ENCODE measurements around the gene GSTA3.
"Not testable (repeated sequence)": the region's sequence is repeated elsewhere in the genome, so short reads cannot be mapped to it uniquely, and the experiment has no call there.

Gene GSTA3

GRCh38 chr6:52909131-52909530 lies 367 bp downstream of the GSTA3 start:
- no peak for DNase-seq

GRCh38 chr6:52908526-52908925 lies 972 bp downstream of the GSTA3 start:
- DNase-seq: no peak

GRCh38 chr6:52904562-52905279 lies 4.8 kb downstream of the GSTA3 start:
- DNase-seq: peak; percentile 9 to 52

GRCh38 chr6:52900536-52900935 lies 9.0 kb downstream of the GSTA3 start:
- DNase-seq: no peak

- peak; percentile 68 to 79 for DNase-seq
These were observed 13.7 kb downstream of the GSTA3 start for GRCh38 chr6:52895790-52896189.

GRCh38 chr6:52894285-52894684 lies 15.2 kb downstream of the GSTA3 start:
- DNase-seq: no peak

- DNase-seq: no peak
These were observed 15.7 kb downstream of the GSTA3 start for GRCh38 chr6:52893803-52894202.

GRCh38 chr6:52893221-52893620 lies 16.3 kb downstream of the GSTA3 start:
- DNase-seq: no peak

GRCh38 chr6:52890018-52890417 lies 19.5 kb downstream of the GSTA3 start:
- DNase-seq: no peak

GRCh38 chr6:52887910-52888524 lies 21.5 kb downstream of the GSTA3 start:
- DNase-seq: no peak

GRCh38 chr6:52881996-52882841 lies 27.3 kb downstream of the GSTA3 start:
- DNase-seq: peak; percentile 66 to 78

- no peak for DNase-seq
These were observed 27.9 kb downstream of the GSTA3 start for GRCh38 chr6:52881662-52881995.

GRCh38 chr6:52877786-52878185 lies 31.7 kb downstream of the GSTA3 start:
- DNase-seq: no peak

GRCh38 chr6:52877168-52877567 lies 32.3 kb downstream of the GSTA3 start:
- no peak for DNase-seq

GRCh38 chr6:52876056-52876787 lies 33.3 kb downstream of the GSTA3 start:
- no peak for DNase-seq

- no peak for DNase-seq
These were observed 37.5 kb downstream of the GSTA3 start for GRCh38 chr6:52872031-52872430.

GRCh38 chr6:52871621-52872020 lies 37.9 kb downstream of the GSTA3 start:
- DNase-seq: no peak

- not testable (repeated sequence) for DNase-seq
These were observed 39.0 kb downstream of the GSTA3 start for GRCh38 chr6:52870335-52871091.

- DNase-seq: not testable (repeated sequence)
These were observed 40.6 kb downstream of the GSTA3 start for GRCh38 chr6:52868899-52869298.

- DNase-seq: no peak
These were observed 41.3 kb downstream of the GSTA3 start for GRCh38 chr6:52868240-52868639.

GRCh38 chr6:52861151-52861550 lies 48.3 kb downstream of the GSTA3 start:
- not testable (repeated sequence) for DNase-seq

GRCh38 chr6:52858416-52858815 lies 51.1 kb downstream of the GSTA3 start:
- no peak for DNase-seq
